SU-DHL-6 (cell line): ENCODE measurements around the gene HK3.

ENCODE experiments used
- EZH2phosphoT487 ChIP-seq: fragments of 200-600 bp; sonication (generic), shearing (Covaris generic); conservative IDR thresholded peaks from 2 replicates; pipeline ENCODE4 v1.6.1; 2018; ENCODE audit warnings: mild to moderate bottlenecking, antibody characterized with exemption, low read length, moderate library complexity, mixed read lengths
- TF ChIP-seq, protein P1 (sequence below): fragments of 200-600 bp; sonication (generic); IDR thresholded peaks from one replicate; pipeline ENCODE4 v1.5.1; 2017; ENCODE audit warnings: antibody characterized with exemption, mild to moderate bottlenecking, low read length, moderate library complexity; ENCODE audit not compliant: insufficient read depth, poor library complexity, severe bottlenecking

DNA sequence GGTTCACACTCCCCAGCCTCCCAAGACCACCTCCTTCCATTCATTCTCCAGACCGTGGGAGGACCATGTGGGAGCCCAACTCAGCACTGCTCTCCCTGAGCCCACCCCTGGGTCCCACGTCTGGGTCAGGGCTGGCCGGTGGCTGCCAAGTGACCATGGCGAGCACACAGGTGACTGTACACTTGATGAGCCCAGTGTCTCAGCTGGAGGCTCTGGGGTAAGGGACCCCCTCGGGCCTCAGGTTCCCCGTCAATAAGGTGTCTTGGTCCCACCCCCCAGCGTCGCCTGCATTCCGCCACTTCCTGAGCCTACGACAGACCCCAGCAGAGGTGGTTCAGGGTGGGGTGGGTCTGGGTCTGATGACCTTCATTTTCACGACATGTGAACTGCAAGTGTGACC, 38.8 kb downstream of the HK3 start:
- TF ChIP-seq, protein P1, sequence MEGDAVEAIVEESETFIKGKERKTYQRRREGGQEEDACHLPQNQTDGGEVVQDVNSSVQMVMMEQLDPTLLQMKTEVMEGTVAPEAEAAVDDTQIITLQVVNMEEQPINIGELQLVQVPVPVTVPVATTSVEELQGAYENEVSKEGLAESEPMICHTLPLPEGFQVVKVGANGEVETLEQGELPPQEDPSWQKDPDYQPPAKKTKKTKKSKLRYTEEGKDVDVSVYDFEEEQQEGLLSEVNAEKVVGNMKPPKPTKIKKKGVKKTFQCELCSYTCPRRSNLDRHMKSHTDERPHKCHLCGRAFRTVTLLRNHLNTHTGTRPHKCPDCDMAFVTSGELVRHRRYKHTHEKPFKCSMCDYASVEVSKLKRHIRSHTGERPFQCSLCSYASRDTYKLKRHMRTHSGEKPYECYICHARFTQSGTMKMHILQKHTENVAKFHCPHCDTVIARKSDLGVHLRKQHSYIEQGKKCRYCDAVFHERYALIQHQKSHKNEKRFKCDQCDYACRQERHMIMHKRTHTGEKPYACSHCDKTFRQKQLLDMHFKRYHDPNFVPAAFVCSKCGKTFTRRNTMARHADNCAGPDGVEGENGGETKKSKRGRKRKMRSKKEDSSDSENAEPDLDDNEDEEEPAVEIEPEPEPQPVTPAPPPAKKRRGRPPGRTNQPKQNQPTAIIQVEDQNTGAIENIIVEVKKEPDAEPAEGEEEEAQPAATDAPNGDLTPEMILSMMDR, result no peak
- TF ChIP-seq EZH2phosphoT487, result no peak
